Sigmoid colon (tissue), 7 donors: ENCODE measurements around the gene TMEM271. TPM values are rescaled to one million over a fixed set of nuclear protein-coding genes. Genes with fewer than 3 reads are reported as not detected.

ENCODE experiments used
- DNase-seq: peaks from one replicate; pipeline ENCODE4 v3.0.0-alpha.2; 2019
- H3K27ac ChIP-seq, 4 donors: fragments of 200-600 bp; sonication (generic); one replicate each; pipeline ENCODE4 v1.5.1; 2016 to 2019; ENCODE audit warnings: mild to moderate bottlenecking in 1 of 4
- H3K27me3 ChIP-seq, 3 donors: fragments of 200-600 bp; sonication (generic); one replicate each; pipeline ENCODE4 v1.5.1; 2019; ENCODE audit warnings: mild to moderate bottlenecking in 1 of 3
- H3K36me3 ChIP-seq, 4 donors: fragments of 200-600 bp; sonication (generic); one replicate each; pipeline ENCODE4 v1.5.1; 2016 to 2019
- H3K4me1 ChIP-seq, 4 donors: fragments of 200-600 bp; sonication (generic); one replicate each; pipeline ENCODE4 v1.5.1; 2017 to 2019
- H3K4me3 ChIP-seq, 4 donors: fragments of 200-600 bp; sonication (generic); one replicate each; pipeline ENCODE4 v1.5.1; 2017 to 2019; ENCODE audit warnings: mild to moderate bottlenecking in 2 of 4, moderate library complexity in 1 of 4
- H3K9me3 ChIP-seq, 4 donors: fragments of 200-600 bp in 3 of 4; sonication (generic) in 3 of 4; one replicate each; pipeline versions ENCODE4 v1.5.1 to v1.6.1; 2013 to 2019
- EP300 ChIP-seq, 4 donors: sonication (generic); formaldehyde crosslinking; IDR thresholded peaks; one replicate each; pipeline ENCODE4 v1.6.1; 2017; ENCODE audit warnings: antibody characterized with exemption in 4 of 4
- POLR2A ChIP-seq, 2 donors: fragments of 450-650 bp; IDR thresholded peaks; one replicate each; pipeline ENCODE4 v1.6.1; 2016; ENCODE audit warnings: antibody characterized with exemption in 2 of 2, mild to moderate bottlenecking in 2 of 2, moderate library complexity in 2 of 2
- POLR2AphosphoS5 ChIP-seq, 4 donors: sonication (generic); formaldehyde crosslinking; IDR thresholded peaks; one replicate each; pipeline ENCODE4 v1.6.1; 2017; ENCODE audit warnings: antibody characterized with exemption in 4 of 4
- WGBS, 2 donors: extraction: QIAGEN DNeasy Blood & Tissue Kit; methylation state at CpG; one replicate each; pipeline ENCODE4 v1.1.7; 2013; 5-methylcytosine and 5-hydroxymethylcytosine counted together
- intact Hi-C: fragments of 100-400 bp; cut with DNase I; formaldehyde crosslinking; loops from one replicate; pipeline ENCODE4 v1.15.1; 2023
- polyA plus RNA-seq, 3 donors: library from polyadenylated mRNA; stranded (reverse); fragments of 200-250 nt; gene quantifications; one replicate each; pipeline ENCODE4 v1.2.3, GENCODE V29; 2013
- total RNA-seq, 4 donors: library from RNA; depleted of rRNA; stranded (reverse); fragments of >200 nt; gene quantifications; one replicate each; pipeline ENCODE4 v1.1.0, GENCODE V29; 2016
- TF ChIP-seq, protein P1 (sequence below), 4 experiments: fragments of 450-650 bp in 3 of 4; fragments of 200-600 bp in 1 of 4; IDR thresholded peaks; one replicate each; pipeline ENCODE4 v1.5.1; 2016 to 2019; ENCODE audit warnings: antibody characterized with exemption in 4 of 4, mild to moderate bottlenecking in 3 of 4, moderate library complexity in 2 of 4
- donor health status: healthy with polysubstance abuse.
- donor health status: Bipolar disorder and iron deficiency.
- donor health status: healthy.

TMEM271 gene
- total and polyA plus RNA-seq, 7 donors, result 0.06 to 0.41 (median 0.36) TPM; not detected in 4

DNA sequence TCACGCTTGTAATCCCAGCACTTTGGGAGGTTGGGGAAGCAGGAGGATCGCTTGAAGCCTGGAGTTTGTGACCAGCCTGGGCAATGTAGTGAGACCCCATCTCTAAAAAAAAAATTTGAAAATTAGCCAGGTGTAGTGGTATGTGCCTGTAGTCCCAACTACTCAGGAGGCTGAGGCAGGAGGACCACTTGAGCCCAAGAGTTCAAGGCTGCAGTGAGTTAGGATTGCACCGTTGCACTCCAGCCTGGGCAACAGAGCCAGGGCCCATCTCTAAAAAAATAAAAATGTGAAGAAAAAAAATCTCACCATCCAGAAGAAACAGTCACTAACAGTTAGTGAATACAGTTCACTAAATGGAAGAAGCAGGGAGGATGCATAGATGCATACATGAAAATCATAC lies 34.8 kb downstream of the TMEM271 start:
- Histone ChIP-seq H3K9me3 (no peaks in the 10 kb centered on the region), H3K36me3 (peaks cover 0 to 32% (median 3%) of the 10 kb centered on the region in 4 donors), H3K27me3 (no peaks in the 10 kb centered on the region), H3K4me1 (no peaks in the 10 kb centered on the region), H3K4me3 (no peak overlapping the region), H3K27ac (no peak overlapping the region)
- TF ChIP-seq, protein P1, sequence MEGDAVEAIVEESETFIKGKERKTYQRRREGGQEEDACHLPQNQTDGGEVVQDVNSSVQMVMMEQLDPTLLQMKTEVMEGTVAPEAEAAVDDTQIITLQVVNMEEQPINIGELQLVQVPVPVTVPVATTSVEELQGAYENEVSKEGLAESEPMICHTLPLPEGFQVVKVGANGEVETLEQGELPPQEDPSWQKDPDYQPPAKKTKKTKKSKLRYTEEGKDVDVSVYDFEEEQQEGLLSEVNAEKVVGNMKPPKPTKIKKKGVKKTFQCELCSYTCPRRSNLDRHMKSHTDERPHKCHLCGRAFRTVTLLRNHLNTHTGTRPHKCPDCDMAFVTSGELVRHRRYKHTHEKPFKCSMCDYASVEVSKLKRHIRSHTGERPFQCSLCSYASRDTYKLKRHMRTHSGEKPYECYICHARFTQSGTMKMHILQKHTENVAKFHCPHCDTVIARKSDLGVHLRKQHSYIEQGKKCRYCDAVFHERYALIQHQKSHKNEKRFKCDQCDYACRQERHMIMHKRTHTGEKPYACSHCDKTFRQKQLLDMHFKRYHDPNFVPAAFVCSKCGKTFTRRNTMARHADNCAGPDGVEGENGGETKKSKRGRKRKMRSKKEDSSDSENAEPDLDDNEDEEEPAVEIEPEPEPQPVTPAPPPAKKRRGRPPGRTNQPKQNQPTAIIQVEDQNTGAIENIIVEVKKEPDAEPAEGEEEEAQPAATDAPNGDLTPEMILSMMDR (IDR thresholded peaks at IDR 0.05), result no peak
- TF ChIP-seq EP300 (IDR thresholded peaks at IDR 0.05) (no peak), POLR2AphosphoS5 (IDR thresholded peaks at IDR 0.05) (no peak), POLR2A (IDR thresholded peaks at IDR 0.05) (no peak)
- DNase-seq, result no peak
- intact Hi-C loops, result no loop called here
- WGBS, 2 donors, result 94 to 97% methylated on average over 3 of the region's 3 CpGs

DNA sequence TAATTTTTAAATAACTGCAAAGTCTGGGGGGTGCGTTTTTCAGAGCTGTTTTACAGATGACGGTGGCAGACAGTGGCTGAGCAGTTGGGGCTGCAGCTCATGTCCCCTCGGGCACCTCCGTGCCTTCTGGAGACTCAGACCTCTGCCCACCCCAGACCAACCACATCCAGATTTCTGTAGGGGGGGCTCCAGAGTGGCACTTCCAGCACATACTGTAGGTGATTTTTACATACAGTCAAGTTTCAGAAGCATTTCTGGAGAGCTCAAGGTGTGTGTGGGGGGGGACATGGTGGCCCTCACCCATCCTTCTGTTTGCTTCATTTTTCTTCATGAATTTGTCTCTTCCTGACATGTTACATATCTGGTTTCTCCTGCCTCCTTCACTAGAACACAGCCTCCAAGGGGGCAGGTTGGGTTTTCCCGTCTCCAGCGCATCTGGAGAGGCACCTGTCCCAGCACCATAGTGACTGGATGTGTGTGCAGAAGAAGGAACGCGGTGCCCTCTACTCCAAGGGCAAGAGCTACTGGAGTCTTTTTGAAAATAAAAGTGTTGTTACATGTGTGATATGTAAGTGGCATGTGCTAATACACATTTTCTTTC lies 37.5 kb downstream of the TMEM271 start:
- no peaks in the 10 kb centered on the region for H3K9me3 ChIP-seq
- no peak for TF ChIP-seq POLR2AphosphoS5 (IDR thresholded peaks at IDR 0.05)
- TF ChIP-seq EP300 (IDR thresholded peaks at IDR 0.05), result no peak
- no peak for TF ChIP-seq POLR2A (IDR thresholded peaks at IDR 0.05)
- TF ChIP-seq, protein P1 (IDR thresholded peaks at IDR 0.05), result no peak
- H3K27me3 ChIP-seq, result no peaks in the 10 kb centered on the region
- WGBS, 2 donors, result 97% methylated on average over 8 of the region's 8 CpGs
- peaks cover 0 to 58% (median 24%) of the 10 kb centered on the region in 4 donors for H3K36me3 ChIP-seq
- H3K27ac ChIP-seq, result no peak overlapping the region
- H3K4me3 ChIP-seq, result no peak overlapping the region
- no peak for DNase-seq
- intact Hi-C loops, result no loop called here
- H3K4me1 ChIP-seq, result no peaks in the 10 kb centered on the region

DNA sequence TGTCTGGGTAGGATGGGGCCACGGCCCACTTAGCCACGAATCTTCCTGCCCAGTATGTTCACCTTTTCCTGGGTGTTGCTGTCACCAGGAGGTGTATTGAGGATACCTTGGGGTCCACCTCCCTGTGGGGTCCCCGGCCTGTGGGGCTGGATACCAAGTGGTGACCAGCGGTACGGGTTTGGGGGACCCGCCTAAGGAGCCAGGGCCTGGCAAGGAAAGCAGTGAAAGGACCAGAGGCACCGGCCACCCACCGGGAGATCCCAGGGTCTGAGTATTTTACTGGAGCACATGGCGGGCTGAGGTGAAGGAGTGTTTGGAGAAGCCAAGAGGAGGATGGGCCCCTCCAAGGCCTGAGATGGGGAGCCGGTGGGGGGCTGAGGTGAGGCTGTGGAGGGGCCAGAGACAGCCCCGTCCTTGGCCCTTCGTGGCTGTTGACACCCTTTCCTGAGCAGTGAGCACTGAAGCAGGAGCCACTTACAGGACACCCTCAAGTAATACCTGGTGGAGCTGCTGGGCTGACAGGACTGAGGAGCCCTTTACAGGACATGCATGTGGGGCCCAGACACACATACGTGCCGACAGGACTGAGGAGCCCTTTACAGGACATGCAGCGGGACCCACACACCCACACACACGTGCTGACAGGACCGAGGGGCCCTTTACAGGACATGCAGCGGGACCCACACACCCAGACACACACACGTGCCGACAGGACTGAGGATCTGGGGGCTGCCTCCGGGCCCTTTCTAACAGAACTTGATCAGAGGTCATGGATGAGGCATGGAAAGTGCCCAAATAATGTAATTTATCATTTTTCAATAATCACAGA lies 38.4 kb downstream of the TMEM271 start:
- Histone ChIP-seq H3K9me3 (no peaks in the 10 kb centered on the region), H3K4me1 (no peaks in the 10 kb centered on the region), H3K4me3 (no peak overlapping the region), H3K27me3 (no peaks in the 10 kb centered on the region), H3K27ac (no peak overlapping the region), H3K36me3 (peaks cover 0 to 62% (median 26%) of the 10 kb centered on the region in 4 donors)
- TF ChIP-seq POLR2AphosphoS5 (IDR thresholded peaks at IDR 0.05), result no peak
- TF ChIP-seq EP300 (IDR thresholded peaks at IDR 0.05), result no peak
- TF ChIP-seq, protein P1 (IDR thresholded peaks at IDR 0.05), result no peak
- no peak for TF ChIP-seq POLR2A (IDR thresholded peaks at IDR 0.05)
- 95% methylated on average over 21 of the region's 21 CpGs for WGBS, 2 donors
- no peak for DNase-seq
- intact Hi-C loops, result no loop called here

DNA sequence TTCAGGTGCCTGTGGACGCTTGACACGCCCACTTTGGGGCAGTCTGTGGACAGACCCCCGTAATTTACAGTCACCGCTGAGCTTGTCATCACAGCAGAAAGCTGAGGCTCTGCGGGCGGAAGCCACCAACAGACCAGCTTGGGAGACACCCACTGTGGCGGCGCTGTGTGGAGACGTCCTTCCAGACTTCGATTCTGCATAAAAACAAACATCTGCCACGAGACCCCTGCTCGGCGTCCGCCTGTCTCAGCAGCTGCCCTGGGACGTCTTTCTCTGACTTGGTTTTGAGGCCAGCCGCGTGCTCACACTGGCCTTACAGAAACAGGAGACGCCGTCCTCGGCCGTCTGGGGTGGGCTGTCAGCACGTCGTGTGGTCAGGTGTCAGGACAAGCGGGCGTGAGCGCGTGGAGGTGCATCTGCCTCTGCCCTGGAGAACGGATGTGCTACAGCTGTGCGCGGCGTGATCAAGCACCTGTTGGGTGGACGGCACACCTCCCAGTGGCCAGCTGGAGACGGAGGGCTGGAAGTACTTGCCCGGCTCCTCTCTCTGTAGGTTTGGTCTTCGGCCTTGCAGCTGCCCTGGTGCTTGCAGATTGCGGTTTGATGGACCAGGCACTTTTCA lies 39.6 kb downstream of the TMEM271 start:
- Histone ChIP-seq H3K27me3 (no peaks in the 10 kb centered on the region), H3K9me3 (no peaks in the 10 kb centered on the region), H3K27ac (no peak overlapping the region), H3K4me3 (no peak overlapping the region), H3K36me3 (peaks cover 6 to 73% (median 28%) of the 10 kb centered on the region in 4 donors), H3K4me1 (no peaks in the 10 kb centered on the region)
- TF ChIP-seq POLR2AphosphoS5 (IDR thresholded peaks at IDR 0.05), result no peak
- no peak for TF ChIP-seq EP300 (IDR thresholded peaks at IDR 0.05)
- TF ChIP-seq, protein P1 (IDR thresholded peaks at IDR 0.05), result no peak
- TF ChIP-seq POLR2A (IDR thresholded peaks at IDR 0.05), result no peak
- WGBS, 2 donors, result 96 to 97% methylated on average over 36 of the region's 36 CpGs
- DNase-seq, result no peak
- intact Hi-C loops, result no loop called here
